Fibroblast of lung (primary cell): Measurements from ENCODE around the gene JOSD2. TPM values are rescaled to one million over a fixed set of nuclear protein-coding genes. Genes with fewer than 3 reads are reported as not detected.
A peak's percentile ranks its signal among the peaks of the same experiment; 100 is the strongest.

Experiments
- DNase-seq, 2 donors: peaks; one replicate each; pipeline versions ENCODE4 v3.0.0 to v3.0.0-alpha.2; 2010; ENCODE audit warnings: low read depth in 2 of 2
- H2AFZ ChIP-seq: 2 replicates; pipeline ENCODE4 v1.5.1; 2012; ENCODE audit warnings: low read length, control low read depth, inconsistent platforms
- H3K27ac ChIP-seq: 2 replicates; pipeline ENCODE4 v1.5.1; 2011; ENCODE audit warnings: low read length, control low read depth; ENCODE audit not compliant: insufficient read depth
- H3K27me3 ChIP-seq: 2 replicates; pipeline ENCODE4 v1.5.1; 2011; ENCODE audit warnings: mild to moderate bottlenecking, low read length; ENCODE audit not compliant: control insufficient read depth, insufficient read depth
- H3K36me3 ChIP-seq: 2 replicates; pipeline ENCODE4 v1.5.1; 2011; ENCODE audit warnings: low read length; ENCODE audit not compliant: control insufficient read depth, insufficient read depth
- H3K4me1 ChIP-seq: 2 replicates; pipeline ENCODE4 v1.5.1; 2011; ENCODE audit warnings: low read length; ENCODE audit not compliant: control insufficient read depth, insufficient read depth; ENCODE audit errors: extremely low read depth
- H3K4me2 ChIP-seq: 2 replicates; pipeline ENCODE4 v1.5.1; 2011; ENCODE audit warnings: low read length, control low read depth; ENCODE audit not compliant: insufficient read depth; ENCODE audit errors: extremely low read depth
- H3K4me3 ChIP-seq, 4 experiments: fragments of 200-600 bp in 1 of 4; sonication (generic) in 1 of 4; replicated peaks in 1 of 4; 2 replicates each; pipeline ENCODE4 v1.5.1; 2011 to 2016; ENCODE audit warnings: low read length in 4 of 4, low read depth in 3 of 4, mild to moderate bottlenecking in 3 of 4, control low read depth in 2 of 4, inconsistent platforms in 1 of 4, mixed read lengths in 1 of 4; ENCODE audit not compliant: insufficient read depth in 1 of 4; ENCODE audit errors: control extremely low read depth in 1 of 4
- H3K79me2 ChIP-seq: 2 replicates; pipeline ENCODE4 v1.5.1; 2012; ENCODE audit warnings: mild to moderate bottlenecking, low read length, inconsistent platforms; ENCODE audit not compliant: control insufficient read depth, insufficient read depth
- H3K9ac ChIP-seq: 2 replicates; pipeline ENCODE4 v1.5.1; 2011; ENCODE audit warnings: mild to moderate bottlenecking, low read length, control low read depth; ENCODE audit not compliant: insufficient read depth
- H3K9me3 ChIP-seq: 2 replicates; pipeline ENCODE4 v1.5.1; 2012; ENCODE audit warnings: low read depth, low read length; ENCODE audit not compliant: control insufficient read depth, insufficient read depth
- H4K20me1 ChIP-seq: 2 replicates; pipeline ENCODE4 v1.5.1; 2011; ENCODE audit warnings: low read length; ENCODE audit not compliant: control insufficient read depth, insufficient read depth; ENCODE audit errors: extremely low read depth
- CTCF ChIP-seq, 2 donors: IDR thresholded peaks in 1 of 2; conservative IDR thresholded peaks in 1 of 2; 1 replicate in 1 of 2; 2 replicates in 1 of 2; pipeline ENCODE4 v1.5.1; 2011 to 2012; ENCODE audit warnings: low read length in 2 of 2, control low read depth in 1 of 2, inconsistent platforms in 1 of 2, low read depth in 1 of 2, mild to moderate bottlenecking in 1 of 2
- EZH2 ChIP-seq: IDR thresholded peaks from 2 replicates; pipeline ENCODE4 v1.5.1; 2012; ENCODE audit warnings: low read length, control low read depth, mild to moderate bottlenecking; ENCODE audit errors: missing control alignments
- polyA plus RNA-seq, 2 donors: library from polyadenylated mRNA; depleted of rRNA in 1 of 2; stranded (reverse) in 1 of 2; unstranded in 1 of 2; fragments of >200 nt; gene quantifications; 2 replicates each; pipeline ENCODE4 v1.2.1, GENCODE V29; 2011 to 2012; ENCODE audit warnings: missing spikeins in 1 of 2
- total RNA-seq: library from RNA; depleted of rRNA; stranded (reverse); fragments of >200 nt; gene quantifications from 2 replicates; pipeline ENCODE4 v1.2.1, GENCODE V29; 2014

JOSD2 gene
- total and polyA plus RNA-seq, 2 donors (not counting 1 experiment from before 2014, with no cell fraction given): 17.3 to 48.6 TPM

DNA sequence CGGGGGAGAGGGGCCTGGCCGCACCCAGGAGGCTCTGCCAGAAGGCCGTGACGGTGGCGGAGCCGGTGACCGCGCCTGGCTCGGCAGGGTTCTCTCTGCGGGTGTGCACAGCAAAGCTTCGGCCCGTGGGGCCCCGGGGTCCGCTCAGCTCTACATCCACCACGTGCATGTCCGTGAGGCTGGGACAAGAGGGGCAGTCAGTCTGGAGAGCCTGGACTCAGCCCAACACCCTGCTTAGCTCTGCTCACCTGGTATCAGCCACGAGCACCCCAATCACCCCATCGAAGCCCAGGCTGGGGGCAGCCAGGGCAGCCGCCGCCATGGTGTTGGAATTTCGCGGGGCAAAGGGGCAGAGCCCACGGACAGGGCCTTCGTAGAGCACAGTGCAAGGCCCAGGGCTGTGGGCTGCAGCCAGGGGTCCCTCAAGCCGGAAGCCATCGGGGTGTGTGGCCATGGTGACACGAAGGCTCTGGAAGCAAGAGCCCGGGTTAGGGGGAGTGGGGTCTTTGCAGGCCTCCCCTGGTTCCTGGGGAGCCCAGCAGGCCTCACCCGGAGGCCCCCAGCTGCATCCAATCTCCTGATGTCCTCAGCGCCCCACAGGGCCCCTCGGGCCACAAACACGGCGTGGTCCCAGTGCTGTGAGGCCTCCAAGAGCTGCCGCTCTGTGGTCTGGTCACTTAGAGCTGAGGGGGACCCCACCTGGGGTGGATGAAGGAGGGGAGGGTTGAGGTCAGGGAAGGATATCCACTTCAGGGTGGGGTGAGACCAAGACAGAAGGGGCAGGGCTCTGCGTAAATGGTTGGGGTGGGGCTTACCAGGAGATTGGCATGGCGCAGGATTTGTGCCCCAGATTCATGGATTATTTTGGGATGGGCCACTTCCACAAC lies 1.4 kb upstream of the JOSD2 start:
- H3K9ac ChIP-seq: no peak overlapping the region
- H3K4me1 ChIP-seq: peaks cover 2% of the 10 kb centered on the region
- H3K36me3 ChIP-seq: no peaks in the 10 kb centered on the region
- no peaks in the 10 kb centered on the region for H4K20me1 ChIP-seq
- no peak overlapping the region for H3K27ac ChIP-seq
- no peaks in the 10 kb centered on the region for H3K9me3 ChIP-seq
- no peaks in the 10 kb centered on the region for H3K27me3 ChIP-seq
- TF ChIP-seq EZH2: no peak
- no peak for TF ChIP-seq CTCF (conservative IDR thresholded peaks at IDR 0.05 in 1 of 2, IDR thresholded peaks at IDR 0.05 in 1 of 2; ENCODE audit: low read depth in 1 of 2, low read length in 2 of 2)
- H3K79me2 ChIP-seq: peaks cover 6% of the 10 kb centered on the region
- H2AFZ ChIP-seq: no peak overlapping the region
- peak overlapping the region in 2 of 4 experiments; percentile 66 to 97 for H3K4me3 ChIP-seq
- H3K4me2 ChIP-seq: no peak overlapping the region
- DNase-seq: no peak

GRCh38 chr19:50510700-50511068 lies 307 bp downstream of the JOSD2 start:
- peak overlapping the region; percentile 95 for H3K4me2 ChIP-seq

More at GRCh38 chr19:50510700-50511068, 307 bp downstream of the JOSD2 start:
- Histone ChIP-seq H3K79me2 (peaks cover 6% of the 10 kb centered on the region), H3K9ac (peak overlapping the region; percentile 81), H3K4me3 (peak overlapping the region; percentile 86 to 97 (median 92)), H3K36me3 (no peaks in the 10 kb centered on the region), H3K4me1 (peaks cover 2% of the 10 kb centered on the region), H2AFZ (peak overlapping the region; percentile 43), H3K27ac (peak overlapping the region; percentile 92), H3K27me3 (no peaks in the 10 kb centered on the region), H4K20me1 (no peaks in the 10 kb centered on the region), H3K9me3 (no peaks in the 10 kb centered on the region)
- DNase-seq: peak in 1 of 2 donors; percentile 5
- TF ChIP-seq EZH2 (no peak), CTCF (conservative IDR thresholded peaks at IDR 0.05 in 1 of 2, IDR thresholded peaks at IDR 0.05 in 1 of 2; ENCODE audit: low read depth in 1 of 2, low read length in 2 of 2) (no peak)
